Medulla oblongata (tissue), 1 donor: ENCODE measurements around the gene TEAD4.

Source experiments
- DNase-seq: peaks from one replicate; pipeline ENCODE4 v3.0.0-alpha.2; 2015; ENCODE audit errors: extremely low spot score

The TEAD4 gene

DNA sequence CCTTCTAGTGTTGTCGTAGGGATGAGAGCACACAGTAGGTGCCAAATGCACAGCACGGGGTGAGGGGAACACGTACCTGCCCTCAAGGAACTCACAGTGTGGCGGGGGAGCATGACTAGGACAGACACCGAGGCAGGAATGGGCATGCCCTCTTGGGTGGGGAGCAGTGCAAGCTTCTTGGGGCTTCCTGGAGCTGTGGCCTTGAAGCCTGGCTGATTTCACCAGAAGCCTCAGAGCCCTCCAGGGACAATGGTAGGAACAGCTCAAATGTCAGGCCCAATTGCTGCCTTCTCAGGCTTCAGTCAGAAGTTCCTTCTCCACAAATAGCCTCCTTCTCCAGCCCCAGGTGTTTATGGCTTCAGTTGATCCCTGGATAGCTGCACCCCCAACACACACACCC lies 43.4 kb downstream of the TEAD4 start:
- no peak for DNase-seq

DNA sequence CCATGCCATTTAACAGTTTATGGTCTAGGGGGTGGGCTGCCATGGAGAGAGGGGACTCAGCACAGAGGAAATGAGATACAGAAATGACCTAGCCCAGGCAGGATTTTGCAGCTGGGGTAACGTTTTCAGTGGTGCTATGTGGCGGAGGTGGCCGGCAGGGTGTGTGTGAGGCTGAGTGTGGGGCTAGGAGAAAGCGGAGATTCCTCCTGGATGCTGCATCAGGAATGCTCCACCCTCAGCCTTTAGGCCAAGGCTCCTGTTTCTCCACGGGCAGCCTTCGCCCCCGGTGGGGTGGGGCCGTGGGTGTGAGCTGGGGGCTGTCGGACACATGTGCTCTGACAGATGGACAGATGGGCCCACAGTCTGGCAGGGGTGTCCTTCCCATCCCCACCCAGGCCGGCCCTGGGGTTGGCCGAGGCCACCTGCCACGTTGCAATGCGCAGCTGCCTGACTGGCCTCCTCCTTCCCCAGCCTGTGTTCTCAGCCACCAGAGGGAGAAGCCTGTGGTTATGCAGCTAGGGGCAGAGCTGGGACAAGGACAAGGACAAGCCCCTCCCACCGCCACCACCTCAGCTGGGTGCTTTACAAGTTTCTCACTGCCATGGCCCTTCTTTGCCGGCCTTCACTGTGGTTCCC lies 44.3 kb downstream of the TEAD4 start:
- DNase-seq = no peak

DNA sequence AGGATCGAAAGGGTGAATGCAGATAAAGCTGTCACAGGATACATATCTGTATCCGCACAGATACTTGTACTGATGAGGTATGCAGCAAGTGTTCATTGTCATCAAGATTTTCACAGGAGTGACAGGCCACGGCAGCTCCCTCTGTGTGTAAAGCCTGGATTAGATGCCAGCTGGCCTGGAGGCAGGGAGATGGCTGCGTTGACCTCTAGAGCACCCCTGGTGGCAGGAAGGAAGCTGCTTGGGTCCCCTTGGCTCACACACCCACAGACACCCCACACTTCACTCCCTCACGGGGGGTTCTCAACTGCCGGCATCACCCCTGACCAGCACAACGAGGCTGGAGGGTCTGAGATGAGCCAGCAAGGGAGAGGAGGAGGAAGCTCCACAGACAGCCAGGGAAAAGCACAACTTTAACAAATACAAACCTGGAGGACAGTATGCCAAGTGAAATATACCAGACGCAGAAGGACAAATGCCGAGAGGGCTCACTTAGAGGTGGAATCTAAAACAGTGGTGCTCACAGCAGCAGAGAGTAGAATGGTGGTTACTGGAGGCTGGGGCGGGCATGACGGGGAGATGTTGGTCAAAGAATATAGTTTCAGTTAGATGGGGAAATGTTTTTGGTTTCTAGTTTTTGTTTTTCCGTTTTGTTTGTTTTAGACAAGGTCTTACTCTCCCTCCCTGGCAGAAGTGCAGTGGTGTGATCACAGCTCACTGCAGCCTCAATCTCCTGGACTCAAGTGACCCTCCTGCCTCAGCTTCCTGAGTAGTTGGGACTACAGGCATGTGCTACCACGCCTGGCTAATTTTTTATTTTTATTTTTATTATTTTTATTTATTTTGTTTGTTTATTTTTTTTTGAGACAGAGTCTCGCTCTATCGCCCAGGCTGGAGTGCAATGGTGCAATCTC lies 45.7 kb downstream of the TEAD4 start:
- peak; percentile 12 for DNase-seq

GRCh38 chr12:3005736-3006135 lies 46.5 kb downstream of the TEAD4 start:
- DNase-seq = no peak

GRCh38 chr12:3009780-3010179 lies 50.6 kb downstream of the TEAD4 start:
- no peak for DNase-seq

GRCh38 chr12:3010214-3010930 lies 51.2 kb downstream of the TEAD4 start:
- no peak for DNase-seq

DNA sequence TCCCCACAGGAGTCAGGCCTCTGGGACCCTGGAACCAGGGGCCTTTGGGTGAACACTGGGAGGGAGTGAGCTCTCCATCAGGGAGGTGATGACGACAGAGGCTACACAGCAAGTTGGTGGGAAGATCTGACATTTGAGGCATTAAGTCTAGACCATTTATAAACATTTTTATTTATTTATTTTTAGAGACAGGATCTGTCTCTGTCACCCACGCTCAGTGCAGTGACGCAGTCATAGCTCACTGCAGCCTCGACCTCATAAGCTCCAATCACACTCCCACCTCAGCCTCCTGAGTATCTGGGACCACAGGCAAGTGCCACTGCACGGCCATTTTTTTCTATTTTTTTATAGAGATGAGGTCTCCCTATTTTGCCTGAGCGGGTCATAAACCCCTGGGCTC lies 53.6 kb downstream of the TEAD4 start:
- no peak for DNase-seq

DNA sequence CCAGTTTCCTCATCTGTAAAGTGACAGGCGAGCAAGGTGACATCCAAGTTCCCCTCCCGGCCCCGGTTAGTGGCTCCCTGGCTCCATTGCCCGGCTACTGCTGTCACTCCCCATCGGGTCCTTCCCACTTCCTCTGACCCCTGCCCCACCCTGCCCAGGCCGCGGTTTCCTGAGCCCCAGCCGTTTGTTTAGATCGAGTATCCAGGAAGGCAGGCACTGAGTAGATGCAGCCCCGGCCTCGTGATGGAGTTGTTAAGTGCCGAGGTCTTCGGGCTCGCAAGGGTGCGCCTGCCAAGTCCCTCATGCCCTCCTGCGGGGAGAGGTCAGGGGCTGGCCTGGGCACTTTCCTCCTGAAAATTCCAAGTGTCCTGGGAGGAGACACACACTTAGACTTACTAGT lies 55.4 kb downstream of the TEAD4 start:
- DNase-seq = no peak

DNA sequence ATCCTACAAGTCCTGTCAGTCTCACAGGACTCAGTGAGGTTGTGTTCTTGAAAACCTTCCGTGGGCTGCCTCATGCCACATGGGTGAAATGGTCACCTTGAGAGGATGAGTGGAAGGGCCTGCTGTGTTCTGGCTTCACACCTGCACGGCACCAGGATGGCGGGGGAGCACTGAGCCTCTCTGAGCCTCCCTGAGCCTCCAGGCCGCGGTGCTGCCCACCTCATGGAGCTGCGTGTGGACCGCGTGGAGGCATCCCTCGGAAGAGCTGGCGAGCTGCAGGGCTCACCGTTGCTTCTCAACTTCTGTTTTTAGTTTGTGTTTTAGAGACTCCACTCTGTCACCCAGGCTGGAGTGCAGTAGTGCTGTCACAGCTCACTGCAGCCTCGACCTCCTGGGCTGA lies 56.2 kb downstream of the TEAD4 start:
- no peak for DNase-seq

DNA sequence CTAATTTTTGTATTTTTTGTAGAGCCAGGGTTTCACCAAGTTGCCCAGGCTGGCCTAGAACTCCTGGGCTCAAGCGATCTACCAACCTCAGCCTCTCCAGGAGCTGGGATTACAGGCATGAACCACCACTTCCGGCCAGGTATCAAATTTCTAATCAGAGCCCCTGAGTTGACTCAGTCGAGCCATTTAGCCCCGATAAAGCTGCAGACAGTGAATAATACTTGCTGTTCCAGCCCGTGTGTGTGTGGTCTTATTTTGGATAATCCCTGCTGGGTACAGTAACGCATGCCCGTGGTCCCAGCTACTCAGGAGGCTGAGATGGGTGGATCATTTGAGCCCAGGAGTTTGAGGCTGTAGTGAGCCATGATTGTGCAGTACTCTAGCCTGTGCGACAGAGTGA lies 57.0 kb downstream of the TEAD4 start:
- DNase-seq = no peak

DNA sequence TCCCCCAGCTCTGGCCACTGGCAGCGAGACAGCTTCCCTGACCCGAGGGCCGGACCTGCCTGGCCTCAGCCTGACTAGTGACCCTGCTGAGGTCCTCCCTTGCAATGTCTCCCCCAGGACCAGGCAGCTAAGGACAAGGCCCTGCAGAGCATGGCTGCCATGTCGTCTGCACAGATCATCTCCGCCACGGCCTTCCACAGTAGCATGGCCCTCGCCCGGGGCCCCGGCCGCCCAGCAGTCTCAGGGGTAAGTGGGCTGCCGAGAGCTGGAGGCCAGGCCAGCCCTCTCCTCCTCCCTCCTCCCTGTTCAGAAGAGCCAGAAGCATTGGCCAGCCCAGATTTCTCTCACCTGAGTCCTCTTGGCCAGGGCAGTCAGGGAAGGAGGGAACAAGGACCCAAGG lies 58.1 kb downstream of the TEAD4 start:
- no peak for DNase-seq

- DNase-seq = no peak
Observed at GRCh38 chr12:3018284-3019004, 59.2 kb downstream of the TEAD4 start.

- no peak for DNase-seq
Observed at GRCh38 chr12:3019005-3019680, 59.9 kb downstream of the TEAD4 start.

- no peak for DNase-seq
Observed at GRCh38 chr12:3020399-3020798, 61.2 kb downstream of the TEAD4 start.

DNA sequence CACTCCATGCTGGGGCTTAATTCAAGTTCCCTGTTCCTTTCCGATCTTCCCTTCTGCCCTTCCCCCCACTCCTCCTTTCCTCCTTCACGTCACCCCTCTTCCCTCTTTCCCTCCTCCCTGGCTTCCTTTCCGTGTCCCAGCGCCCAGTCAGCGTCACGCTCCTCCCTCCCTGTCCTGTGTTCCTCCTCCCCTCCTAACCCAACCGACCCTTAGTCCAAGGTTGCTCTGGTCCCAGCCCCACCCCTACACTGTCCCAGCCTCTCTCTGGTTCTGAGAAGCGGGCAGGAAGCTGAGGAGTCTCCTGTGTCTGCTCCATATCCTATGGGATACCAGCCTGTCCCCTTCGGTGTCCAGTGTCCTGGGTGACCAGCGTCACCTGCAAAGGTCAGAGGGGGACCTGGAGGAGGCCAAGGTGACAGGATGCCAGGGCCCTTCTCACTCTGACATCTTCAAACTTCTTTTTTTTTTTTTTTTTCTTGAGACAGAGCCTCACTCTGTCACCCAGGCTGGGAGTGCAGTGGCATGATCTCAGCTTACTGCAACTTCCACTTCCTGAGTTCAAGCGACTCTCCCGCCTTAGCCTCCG lies 61.7 kb downstream of the TEAD4 start:
- no peak for DNase-seq

DNA sequence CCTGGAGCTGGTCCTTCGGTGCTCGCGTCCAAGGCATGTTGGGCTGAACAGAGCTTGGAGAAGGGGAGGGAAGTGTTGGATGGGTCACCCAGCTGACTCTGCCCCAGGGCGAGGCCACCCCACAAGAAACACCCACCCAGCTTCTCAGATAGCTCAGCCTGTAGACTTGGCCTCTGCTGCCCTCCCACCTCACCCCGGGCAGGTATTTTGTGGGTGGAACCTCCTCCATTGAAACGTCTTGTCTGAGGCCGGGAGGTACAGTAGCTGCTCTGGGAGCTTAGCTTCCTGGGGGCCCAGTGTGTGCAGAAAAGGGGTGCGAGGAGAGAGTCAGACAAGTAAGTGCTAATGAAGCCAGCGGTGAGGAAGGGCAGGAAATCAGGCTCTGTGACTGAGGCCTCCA lies 63.2 kb downstream of the TEAD4 start:
- DNase-seq = no peak

DNA sequence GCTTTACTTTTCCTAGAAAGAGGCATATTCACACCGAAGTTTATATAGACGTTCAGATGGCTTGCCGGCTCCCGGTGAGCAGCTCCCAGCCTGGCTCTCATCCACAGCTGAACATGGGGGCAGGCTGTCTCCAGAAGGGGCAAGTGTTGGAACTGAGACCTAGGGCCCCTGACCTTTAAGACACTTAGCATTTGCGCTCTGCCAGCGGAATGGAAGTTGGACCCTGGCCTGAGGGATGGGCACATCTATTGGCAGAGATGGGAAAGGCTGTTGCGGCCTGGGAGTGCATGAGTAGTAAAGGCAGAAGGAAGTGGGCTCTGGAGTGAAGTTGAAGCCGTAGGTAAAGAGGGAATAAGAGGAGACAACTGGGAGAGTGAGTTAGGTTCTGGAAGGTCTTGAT lies 63.8 kb downstream of the TEAD4 start:
- DNase-seq = no peak

- DNase-seq = no peak
Observed at GRCh38 chr12:3028108-3028507, 68.9 kb downstream of the TEAD4 start.

DNA sequence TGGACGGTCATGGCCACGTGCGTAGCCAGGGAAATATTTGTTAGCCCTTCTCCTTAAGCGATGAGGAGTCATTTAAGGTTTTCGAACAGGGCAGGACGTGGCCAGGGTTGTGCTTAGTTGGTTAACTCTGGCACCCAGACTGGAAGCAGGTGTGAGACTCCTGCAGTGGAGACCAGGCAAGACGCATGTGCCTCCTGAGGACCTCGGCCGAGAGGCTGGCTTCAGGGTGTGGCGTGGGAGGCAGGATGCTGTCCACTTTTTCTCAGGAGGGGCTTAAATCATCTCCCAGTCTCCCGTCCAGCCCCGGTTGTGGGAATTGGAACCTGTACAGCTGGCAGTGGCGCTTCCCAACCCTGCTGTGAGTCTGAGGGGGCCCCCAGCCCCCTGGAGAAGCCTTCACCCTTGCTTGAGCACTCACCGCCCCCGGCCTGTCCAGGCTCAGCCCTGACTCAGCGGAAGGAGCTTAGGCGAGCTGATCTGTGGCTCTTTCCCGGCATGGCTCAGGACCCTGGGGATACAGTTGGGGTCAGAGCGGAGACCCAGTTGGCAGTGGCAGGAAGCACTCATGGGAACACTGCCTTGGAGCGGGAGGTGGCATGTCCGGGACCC lies 71.7 kb downstream of the TEAD4 start:
- no peak for DNase-seq

DNA sequence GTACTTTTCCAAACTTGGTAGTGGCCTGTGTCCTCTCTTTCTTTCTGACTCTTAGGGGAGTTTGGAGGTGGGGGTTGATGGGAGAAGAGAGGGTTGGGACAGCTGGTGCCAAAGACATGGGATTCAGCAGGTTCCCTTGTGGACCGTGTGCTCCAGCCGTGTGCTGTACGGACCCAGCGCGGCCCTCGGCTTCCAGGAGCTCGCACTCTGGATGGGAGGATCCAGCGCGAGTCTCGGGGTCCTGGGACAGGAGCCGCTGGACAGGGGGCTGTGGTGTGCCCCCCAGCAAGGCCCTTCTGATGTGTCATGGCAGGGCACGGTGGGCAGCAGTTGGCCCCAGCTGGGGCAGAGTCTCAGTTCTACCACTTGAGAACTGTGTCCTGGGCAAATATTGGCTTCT lies 73.0 kb downstream of the TEAD4 start:
- DNase-seq = no peak
